HG03103 (cell line): Measurements from ENCODE around the gene TRPT1.
A peak's percentile ranks its signal among the peaks of the same experiment; 100 is the strongest.

Source experiments
- ATAC-seq: cut with Tn5 transposase; IDR thresholded peaks from one replicate; pipeline ENCODE4 v1.9.1; 2021; ENCODE audit warnings: low read depth; ENCODE audit not compliant: unreplicated experiment

TRPT1 gene

GRCh38 chr11:64211181-64211872, 14.7 kb downstream of the TRPT1 start:
- ATAC-seq = no peak

DNA sequence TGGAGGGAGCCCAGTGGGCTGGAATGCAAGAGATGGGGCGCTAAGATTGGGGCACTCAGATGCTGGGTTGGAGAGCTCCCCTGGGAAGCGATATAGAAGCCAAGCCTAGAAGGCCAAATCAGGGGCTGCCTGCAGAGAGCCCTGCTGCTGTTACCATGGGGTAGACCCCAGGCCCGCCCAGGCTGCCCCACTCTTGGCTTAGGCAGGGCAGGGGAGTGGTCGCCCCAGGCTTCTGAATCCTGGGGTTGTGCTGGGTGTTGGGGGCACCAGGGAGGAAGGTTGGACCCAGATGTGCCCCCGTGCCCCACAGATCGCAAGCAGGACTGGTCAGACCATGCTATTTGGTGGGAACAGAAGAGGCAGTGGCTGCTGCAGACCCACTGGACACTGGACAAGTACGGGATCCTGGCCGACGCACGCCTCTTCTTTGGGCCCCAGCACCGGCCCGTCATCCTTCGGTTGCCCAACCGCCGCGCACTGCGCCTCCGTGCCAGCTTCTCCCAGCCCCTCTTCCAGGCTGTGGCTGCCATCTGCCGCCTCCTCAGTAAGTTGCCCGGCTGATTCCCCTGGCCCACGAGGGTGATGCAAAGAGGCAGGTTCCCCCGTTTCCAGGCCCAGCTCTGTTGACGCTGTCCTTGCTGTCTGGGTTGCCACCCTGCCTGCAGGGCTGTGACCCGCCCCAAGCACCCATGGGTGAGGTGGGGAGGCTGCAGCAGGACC, 15.5 kb downstream of the TRPT1 start:
- no peak for ATAC-seq

- no peak for ATAC-seq
These were observed 16.5 kb downstream of the TRPT1 start for GRCh38 chr11:64209563-64209843.

DNA sequence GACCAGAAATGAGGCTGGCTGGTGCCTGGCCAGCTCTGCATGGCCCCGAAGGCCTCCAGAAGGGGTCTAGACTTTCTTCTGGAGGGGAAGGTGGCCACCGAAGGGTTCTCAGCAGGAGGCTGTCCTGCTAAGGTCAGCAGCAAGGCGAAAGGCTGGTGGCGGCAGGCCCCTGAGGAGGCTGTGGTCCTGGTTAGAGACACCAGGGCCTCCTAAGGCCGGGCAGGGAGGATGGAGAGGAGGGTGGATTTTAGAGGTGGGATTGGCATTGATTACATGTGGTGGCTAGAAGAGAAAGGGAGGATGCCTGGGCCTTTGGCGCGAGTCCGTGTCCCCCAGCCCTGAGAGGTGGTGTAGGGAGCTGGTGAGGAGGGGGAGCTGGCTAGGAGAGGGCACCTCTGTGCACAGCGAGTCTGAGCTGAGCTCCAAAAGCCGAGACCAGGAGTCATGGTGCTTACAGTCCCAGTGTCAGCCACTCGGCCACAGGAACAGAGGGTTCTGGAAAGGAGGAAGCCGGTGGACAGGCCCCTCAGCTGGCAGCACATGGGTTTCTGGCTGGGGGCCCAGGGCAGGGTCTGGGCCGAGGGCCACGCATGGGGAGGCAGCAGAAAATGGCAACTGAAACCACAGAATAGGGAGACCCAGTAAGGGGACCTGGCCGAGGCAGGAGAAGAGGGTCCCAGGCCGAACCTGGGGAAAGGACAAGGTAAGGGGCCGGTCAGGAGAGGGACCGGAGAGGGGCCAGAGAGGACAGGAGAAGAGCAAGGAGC, 17.0 kb downstream of the TRPT1 start:
- no peak for ATAC-seq

DNA sequence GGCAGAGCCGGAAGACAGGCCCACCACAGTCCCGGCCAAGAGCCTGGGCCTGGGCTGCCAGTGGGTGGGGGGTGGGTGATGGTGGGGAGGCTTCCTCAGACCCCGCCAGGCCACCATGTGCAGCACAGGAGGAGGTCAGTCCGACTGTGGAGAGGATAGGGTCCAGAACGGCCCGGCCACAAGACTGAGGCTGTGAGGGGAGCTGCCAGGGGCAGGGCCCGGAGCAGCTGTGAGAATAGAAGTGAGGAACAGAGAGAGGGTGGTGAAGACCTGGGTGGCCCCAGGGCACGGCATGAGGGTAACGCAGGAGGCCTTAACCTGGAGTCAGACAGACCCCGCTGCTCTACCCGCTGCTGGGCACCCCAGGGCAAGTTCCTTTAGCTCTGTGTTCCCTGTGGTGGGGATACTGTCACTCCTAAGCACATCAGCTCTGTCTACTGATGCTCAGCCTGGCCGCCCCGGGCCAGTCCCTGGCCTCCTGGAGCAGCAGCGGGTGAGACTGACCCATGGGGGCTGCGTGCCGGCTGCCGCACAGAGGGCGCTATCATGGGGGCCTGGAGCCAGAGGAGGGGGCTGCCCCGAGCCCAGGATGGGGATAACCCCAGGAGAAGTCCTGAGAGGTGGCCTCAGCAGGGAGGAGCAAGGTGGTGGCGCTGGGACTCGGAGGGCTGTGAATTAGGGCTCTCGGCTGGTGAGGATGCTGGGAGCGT, 17.7 kb downstream of the TRPT1 start:
- ATAC-seq = no peak

GRCh38 chr11:64207256-64208085, 18.5 kb downstream of the TRPT1 start:
- ATAC-seq = peak; percentile 42

- no peak for ATAC-seq
These were observed 19.3 kb downstream of the TRPT1 start, which contains the start of gene FERMT3 for GRCh38 chr11:64206457-64207255. FERMT3 (plus strand) TSS chr11:64206721; CDS start chr11:64207365, 644 bp downstream.

DNA sequence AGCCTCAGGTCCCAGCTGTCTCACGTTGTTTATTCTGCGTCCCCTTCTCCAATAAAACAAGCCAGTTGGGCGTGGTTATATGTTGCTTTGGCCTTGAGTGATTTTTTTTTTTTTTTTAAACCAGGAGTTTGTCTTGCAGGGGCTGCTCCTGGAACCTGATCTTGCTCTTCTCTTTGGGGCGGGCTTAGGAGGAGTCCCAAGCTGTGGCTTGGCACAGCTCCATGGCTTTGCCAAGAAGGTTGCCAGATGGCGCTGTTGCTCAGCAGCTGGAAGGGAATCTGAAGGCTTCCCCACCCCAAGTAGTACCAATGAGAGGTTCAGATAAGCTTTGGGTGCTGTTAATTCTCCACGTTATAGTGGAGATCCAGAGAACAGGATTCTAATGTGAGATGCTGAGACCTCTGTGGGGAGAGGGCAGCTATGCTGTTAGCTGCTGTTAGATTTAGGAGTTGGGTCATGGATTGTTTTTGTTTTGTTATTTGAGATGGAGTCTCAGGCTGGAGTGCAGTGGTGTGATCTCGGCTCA, 21.5 kb downstream of the TRPT1 start:
- ATAC-seq = no peak

GRCh38 chr11:64204080-64204440, 21.9 kb downstream of the TRPT1 start:
- ATAC-seq = no peak

DNA sequence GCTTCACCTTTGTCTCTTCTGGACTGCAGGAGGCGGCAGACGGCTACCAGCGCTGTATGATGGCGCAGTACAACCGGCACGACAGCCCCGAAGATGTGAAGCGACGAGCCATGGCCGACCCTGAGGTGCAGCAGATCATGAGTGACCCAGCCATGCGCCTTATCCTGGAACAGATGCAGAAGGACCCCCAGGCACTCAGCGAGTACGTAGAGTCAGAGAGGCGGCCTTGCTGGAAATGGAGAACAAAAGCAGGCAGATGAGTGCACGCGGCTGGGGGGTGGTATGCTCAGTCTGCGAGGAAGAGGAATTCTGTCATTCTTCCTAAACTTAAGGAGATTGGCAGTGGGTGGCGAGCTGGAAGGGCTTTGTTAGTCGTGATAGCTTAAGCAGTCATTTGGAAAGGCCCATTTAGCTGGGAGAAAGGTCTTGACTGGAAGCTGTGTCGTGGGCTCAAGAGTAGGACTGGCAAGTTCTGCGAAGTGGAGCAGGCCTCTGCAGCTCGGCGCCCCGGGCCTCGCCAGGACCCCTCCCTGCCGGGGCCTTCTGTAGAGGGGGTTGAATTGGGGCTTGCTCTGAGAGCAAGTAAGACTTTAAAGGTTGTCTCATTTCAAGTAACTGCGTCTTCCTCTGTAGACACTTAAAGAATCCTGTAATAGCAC, 22.4 kb downstream of the TRPT1 start:
- no peak for ATAC-seq

- ATAC-seq = no peak
These were observed 23.0 kb downstream of the TRPT1 start for GRCh38 chr11:64202992-64203391.

DNA sequence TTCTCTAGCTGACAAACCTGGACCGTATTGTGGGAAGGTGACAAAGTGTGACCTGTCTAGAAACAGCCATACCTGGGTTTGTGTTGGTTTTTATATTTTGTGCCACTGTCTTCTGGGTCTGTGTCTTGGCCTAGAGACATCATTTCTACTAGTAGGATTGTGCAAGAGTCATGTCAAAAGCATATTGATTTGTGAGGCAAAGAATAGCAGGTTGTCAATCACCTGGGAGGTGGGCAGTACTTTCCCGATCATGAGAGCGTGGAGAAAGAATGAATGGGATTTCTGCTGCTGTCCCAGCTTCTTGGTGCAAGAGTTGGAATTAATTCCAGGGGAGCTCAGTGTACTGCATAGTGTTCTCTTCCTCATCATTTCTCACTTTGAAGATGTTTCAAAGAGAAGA, 24.4 kb downstream of the TRPT1 start:
- no peak for ATAC-seq

DNA sequence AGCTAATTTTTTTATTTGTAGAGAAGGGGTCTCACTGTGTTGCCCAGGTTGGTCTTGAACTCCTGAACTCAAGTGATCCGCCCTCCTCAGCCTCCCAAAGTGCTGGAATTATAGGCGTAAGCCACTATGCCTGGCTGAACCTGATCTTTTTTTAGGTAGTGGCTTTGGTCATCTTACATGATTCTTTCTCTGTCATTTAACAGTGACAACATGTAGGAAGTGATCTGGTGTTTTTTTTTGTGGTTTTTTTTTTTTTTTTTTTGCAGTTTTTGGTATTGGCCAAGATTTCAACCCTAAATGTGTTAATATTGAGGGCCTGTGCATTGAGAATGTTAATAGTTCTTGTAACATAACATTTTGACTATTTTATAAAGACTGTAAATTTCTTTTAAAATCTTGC, 27.5 kb downstream of the TRPT1 start:
- ATAC-seq = no peak

DNA sequence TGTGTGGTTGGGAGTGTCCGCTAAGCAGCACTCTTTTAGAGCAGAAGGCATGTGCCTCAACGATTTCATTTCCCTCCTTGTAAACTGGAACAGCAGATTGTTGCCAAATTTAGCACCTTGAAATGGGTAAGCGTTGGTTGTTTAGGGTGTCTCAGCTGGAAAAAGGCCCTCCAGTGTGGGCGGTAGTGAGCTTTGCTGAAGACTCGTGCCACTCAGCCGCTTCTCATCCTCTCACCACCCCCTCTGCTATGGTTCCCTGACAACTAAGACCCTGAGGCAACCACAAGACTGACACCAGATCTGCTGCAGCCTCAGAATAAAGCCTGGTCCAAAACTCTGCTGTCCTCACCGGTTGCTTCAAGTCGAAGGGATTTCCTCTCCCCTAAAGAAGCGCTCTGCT, 29.4 kb downstream of the TRPT1 start:
- no peak for ATAC-seq

DNA sequence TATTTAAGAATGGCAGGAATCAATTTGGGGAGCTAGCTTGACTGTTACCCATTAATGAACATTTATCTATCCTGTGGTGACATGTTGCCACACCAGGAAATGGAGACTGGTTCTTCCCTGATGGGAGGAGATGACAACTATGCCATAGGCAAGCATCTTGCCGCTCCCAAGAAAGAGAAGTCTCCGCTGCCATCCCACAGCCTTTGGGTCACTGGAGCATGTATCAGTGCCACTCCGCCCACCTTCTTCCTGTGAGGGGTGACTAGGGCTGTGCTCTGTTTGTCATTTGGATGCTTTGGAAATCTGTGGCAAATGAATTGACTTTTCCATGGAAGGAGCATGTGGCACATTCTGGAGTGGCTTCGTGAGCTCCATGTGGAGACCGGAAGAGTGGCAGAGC, 33.6 kb downstream of the TRPT1 start:
- no peak for ATAC-seq

DNA sequence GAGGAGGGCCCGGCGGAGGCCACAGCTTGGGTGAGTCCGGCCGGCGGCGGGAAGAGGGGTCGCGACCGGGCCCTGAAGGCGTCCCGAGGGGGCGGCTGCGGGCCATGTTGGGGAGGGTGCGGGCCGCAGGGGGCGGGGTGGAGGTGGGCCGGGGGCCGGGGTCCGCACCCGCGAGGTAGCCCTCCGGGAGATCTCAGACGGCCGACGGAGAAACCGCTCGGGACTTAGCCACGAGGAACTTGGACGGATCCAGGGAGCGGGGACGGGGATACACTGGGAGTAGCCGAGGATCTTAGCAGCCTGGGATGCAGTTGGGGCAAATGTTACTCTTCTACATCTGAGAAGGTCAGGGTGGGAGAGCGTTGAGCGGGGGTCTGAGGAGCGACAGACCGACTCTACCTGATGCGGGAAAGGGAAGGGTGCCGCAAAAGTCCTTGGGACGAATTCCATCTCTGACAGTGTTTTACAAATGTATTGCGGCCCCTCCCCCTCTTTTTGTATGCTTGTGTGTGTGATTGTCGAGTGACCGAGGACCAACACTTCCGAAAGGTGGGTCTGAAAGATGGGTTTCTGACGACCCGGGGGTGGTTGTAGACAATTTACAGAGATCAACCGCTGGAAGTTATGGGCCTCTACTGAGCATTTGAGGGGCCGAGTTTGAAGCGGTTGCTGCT, 39.4 kb downstream of the TRPT1 start:
- no peak for ATAC-seq

DNA sequence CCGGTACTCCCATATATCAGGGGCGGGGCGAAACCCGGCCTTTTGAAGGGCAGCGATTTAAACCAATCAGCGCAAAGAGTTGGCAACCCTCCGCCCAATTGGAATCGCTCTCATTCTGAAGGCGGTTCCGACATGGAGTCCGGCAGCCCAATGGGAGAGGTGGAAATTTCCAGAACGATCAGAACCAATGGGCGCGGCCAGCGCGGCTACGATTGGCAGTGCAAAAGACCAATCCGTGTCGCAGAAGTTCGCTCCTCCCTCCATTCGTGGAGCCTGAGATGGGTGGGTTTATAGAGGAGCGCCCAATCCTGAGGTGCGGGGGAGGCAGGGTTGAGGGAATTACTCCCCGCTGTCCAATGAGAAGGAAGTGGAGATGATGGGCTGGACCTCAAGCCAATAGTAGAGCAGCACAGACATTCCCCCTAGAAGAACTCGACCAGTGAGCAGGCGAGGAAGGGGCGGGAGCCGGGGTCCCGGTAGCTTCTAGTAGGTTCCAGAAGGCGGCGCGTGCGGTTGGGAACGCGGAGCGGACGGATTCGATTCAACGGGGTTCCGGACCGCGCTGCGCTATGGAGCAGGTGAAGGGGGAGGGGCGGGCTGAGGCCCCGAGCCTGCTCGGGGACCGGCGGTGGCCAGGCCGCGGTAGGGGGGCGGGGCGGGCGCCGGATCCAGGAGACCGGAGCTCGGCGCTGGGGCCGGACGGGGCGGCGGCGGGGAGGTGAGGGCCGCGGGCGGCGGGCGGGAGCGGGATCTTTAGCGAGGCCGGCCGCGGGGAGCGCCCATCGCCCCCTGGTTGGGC, 40.1 kb downstream of the TRPT1 start, which contains the start of gene STIP1:
TSS of gene STIP1 (plus strand) at position 479 of the 799 bp plus-strand sequence. CDS start at position 570, 91 bp downstream.
- peak; percentile 75 for ATAC-seq
